Fibroblast of mammary gland (primary cell): ENCODE results near the gene A1CF.
"Not testable (repeated sequence)": the region's sequence is repeated elsewhere in the genome, so short reads cannot be mapped to it uniquely, and the experiment has no call there.

ENCODE experiments used
- DNase-seq: peaks from one replicate; pipeline ENCODE4 v3.0.0-alpha.2; 2010; ENCODE audit warnings: low read depth
- H3K4me3 ChIP-seq: 2 replicates; pipeline ENCODE4 v1.5.1; 2011; ENCODE audit warnings: low read depth, mild to moderate bottlenecking, low read length, moderate library complexity; ENCODE audit not compliant: control insufficient read depth
- CTCF ChIP-seq: conservative IDR thresholded peaks from 2 replicates; pipeline ENCODE4 v1.5.1; 2011; ENCODE audit warnings: low read depth, low read length, inconsistent platforms; ENCODE audit not compliant: control insufficient read depth, insufficient read depth

Gene A1CF

GRCh38 chr10:50918529-50918928, 33.1 kb upstream of the A1CF start:
- H3K4me3 ChIP-seq: no peak overlapping the region
- no peak for TF ChIP-seq CTCF
- no peak for DNase-seq

GRCh38 chr10:50917486-50917885, 32.1 kb upstream of the A1CF start:
- no peak for TF ChIP-seq CTCF
- peak; percentile 44 for DNase-seq
- no peak overlapping the region for H3K4me3 ChIP-seq

- no peak overlapping the region for H3K4me3 ChIP-seq
- DNase-seq: no peak
- TF ChIP-seq CTCF: no peak
These were observed 24.0 kb upstream of the A1CF start for GRCh38 chr10:50909334-50910014.

GRCh38 chr10:50908366-50908765, 22.9 kb upstream of the A1CF start:
- no peak for DNase-seq
- H3K4me3 ChIP-seq: no peak overlapping the region
- no peak for TF ChIP-seq CTCF

GRCh38 chr10:50905797-50906196, 20.4 kb upstream of the A1CF start:
- H3K4me3 ChIP-seq, DNase-seq: not testable (repeated sequence)

GRCh38 chr10:50896721-50897120, 11.3 kb upstream of the A1CF start:
- no peak for TF ChIP-seq CTCF
- no peak overlapping the region for H3K4me3 ChIP-seq
- DNase-seq: no peak

GRCh38 chr10:50894312-50894711, 8.9 kb upstream of the A1CF start:
- H3K4me3 ChIP-seq: no peak overlapping the region
- no peak for TF ChIP-seq CTCF
- no peak for DNase-seq
